Endodermal cell (in vitro differentiated cells): ENCODE results near the gene PUS3. TPM values are rescaled to one million over a fixed set of nuclear protein-coding genes. Genes with fewer than 3 reads are reported as not detected.

Experiments used
- DNase-seq: peaks from one replicate; pipeline ENCODE4 v3.0.0-alpha.2; 2017
- H3K27ac ChIP-seq: 2 replicates; pipeline ENCODE4 v1.5.1; 2013; ENCODE audit warnings: mild to moderate bottlenecking, low read depth, low read length, moderate library complexity
- H3K27me3 ChIP-seq: 2 replicates; pipeline ENCODE4 v1.6.1; 2013; ENCODE audit warnings: mild to moderate bottlenecking, low read length, moderate library complexity; ENCODE audit not compliant: insufficient read depth, control insufficient read depth, poor library complexity, severe bottlenecking
- H3K36me3 ChIP-seq: 2 replicates; pipeline ENCODE4 v1.7.0; 2013; ENCODE audit warnings: mild to moderate bottlenecking, low read length, moderate library complexity; ENCODE audit not compliant: control insufficient read depth, insufficient read depth
- H3K4me1 ChIP-seq: one replicate; pipeline ENCODE4 v1.7.0; 2013; ENCODE audit warnings: low read length; ENCODE audit not compliant: control insufficient read depth, insufficient read depth
- H3K4me3 ChIP-seq: 2 replicates; pipeline ENCODE4 v1.5.1; 2013; ENCODE audit warnings: mild to moderate bottlenecking, low read length, moderate library complexity
- H3K9ac ChIP-seq: 2 replicates; pipeline ENCODE4 v1.6.1; 2013; ENCODE audit warnings: mild to moderate bottlenecking, low read length, moderate library complexity; ENCODE audit not compliant: poor library complexity, severe bottlenecking; ENCODE audit errors: extremely low read depth
- H3K9me3 ChIP-seq: 2 replicates; pipeline ENCODE4 v1.6.1; 2013; ENCODE audit warnings: mild to moderate bottlenecking, low read length, moderate library complexity; ENCODE audit not compliant: control insufficient read depth
- H3K27ac Mint-ChIP-seq: 2 replicates; pipeline ENCODE4 v1.8.0; 2020; ENCODE audit warnings: mixed read lengths
- H3K27me3 Mint-ChIP-seq: 2 replicates; pipeline ENCODE4 v1.8.0; 2021; ENCODE audit warnings: mild to moderate bottlenecking, mixed read lengths; ENCODE audit not compliant: insufficient read depth
- H3K36me3 Mint-ChIP-seq: 2 replicates; pipeline ENCODE4 v1.8.0; 2020; ENCODE audit warnings: low read depth, mixed read lengths
- H3K4me1 Mint-ChIP-seq: 2 replicates; pipeline ENCODE4 v1.8.0; 2020; ENCODE audit warnings: mixed read lengths
- H3K4me3 Mint-ChIP-seq: 2 replicates; pipeline ENCODE4 v1.8.0; 2020; ENCODE audit warnings: mild to moderate bottlenecking, moderate library complexity, mixed read lengths
- H3K9me3 Mint-ChIP-seq: 2 replicates; pipeline ENCODE4 v1.8.0; 2020; ENCODE audit warnings: mild to moderate bottlenecking, mixed read lengths
- CTCF ChIP-seq: fragments of 200-600 bp; sonication (generic); conservative IDR thresholded peaks from 2 replicates; pipeline ENCODE4 v1.5.0; 2021; ENCODE audit warnings: antibody characterized with exemption, mild to moderate bottlenecking
- WGBS, 2 experiments: methylation state at CpG; one replicate each; pipeline versions ENCODE4 v1.1.5 to v1.1.7; 2013; ENCODE audit warnings: missing lambda C conversion rate in 2 of 2, mixed read lengths in 1 of 2; ENCODE audit not compliant: insufficient coverage in 1 of 2, insufficient read length in 1 of 2; 5-methylcytosine and 5-hydroxymethylcytosine counted together
- total RNA-seq, 2 donors: library from RNA; stranded (reverse); fragmentation: NEBNext Ultra II Directional in 1 of 2; extraction: Animal tissue kit (Norgen Biotek cat#: 25700) in 1 of 2; gene quantifications; 2 replicates in 1 of 2; 3 replicates in 1 of 2; pipeline ENCODE4 v1.2.1, GENCODE V29; 2021

The PUS3 gene
- total RNA-seq, 2 donors from 2014 or later, result 12.6 to 13.7 TPM

GRCh38 chr11:125951731-125952130 is 48.7 kb upstream of the PUS3 start:
- Histone ChIP-seq H3K4me1 (no peaks in the 10 kb centered on the region), H3K4me3 (no peak overlapping the region), H3K36me3 (no peaks in the 10 kb centered on the region), H3K9me3 (no peaks in the 10 kb centered on the region), H3K27ac (no peak overlapping the region), H3K27me3 (no peaks in the 10 kb centered on the region), H3K9ac (no peak overlapping the region)
- H3K36me3 Mint-ChIP-seq, result no peaks in the 10 kb centered on the region
- H3K4me1 Mint-ChIP-seq, result peaks cover 4% of the 10 kb centered on the region
- no peaks in the 10 kb centered on the region for H3K9me3 Mint-ChIP-seq
- H3K4me3 Mint-ChIP-seq, result no peak overlapping the region
- H3K27me3 Mint-ChIP-seq, result no peaks in the 10 kb centered on the region
- H3K27ac Mint-ChIP-seq, result no peak overlapping the region
- DNase-seq, result peak; percentile 62
- 70 to 94% methylated on average over 6 to 11 of the region's 11 CpGs for WGBS, 2 experiments
- TF ChIP-seq CTCF, result no peak

- 88 to 96% methylated on average over 4 to 15 of the region's 15 CpGs for WGBS, 2 experiments
- no peaks in the 10 kb centered on the region for H3K36me3 Mint-ChIP-seq
- TF ChIP-seq CTCF, result no peak
- no peak overlapping the region for H3K27ac Mint-ChIP-seq
- no peaks in the 10 kb centered on the region for H3K27me3 ChIP-seq
- no peaks in the 10 kb centered on the region for H3K36me3 ChIP-seq
- no peaks in the 10 kb centered on the region for H3K27me3 Mint-ChIP-seq
- no peak overlapping the region for H3K27ac ChIP-seq
- no peak overlapping the region for H3K9ac ChIP-seq
- H3K4me3 Mint-ChIP-seq, result no peak overlapping the region
- no peaks in the 10 kb centered on the region for H3K9me3 Mint-ChIP-seq
- no peak overlapping the region for H3K4me3 ChIP-seq
- peaks cover 4% of the 10 kb centered on the region for H3K4me1 Mint-ChIP-seq
- no peaks in the 10 kb centered on the region for H3K4me1 ChIP-seq
- H3K9me3 ChIP-seq, result no peaks in the 10 kb centered on the region
- DNase-seq, result no peak
These were observed 48.0 kb upstream of the PUS3 start for GRCh38 chr11:125950696-125951651.

- Histone ChIP-seq H3K36me3 (no peaks in the 10 kb centered on the region), H3K4me1 (no peaks in the 10 kb centered on the region), H3K27ac (no peak overlapping the region), H3K9me3 (no peaks in the 10 kb centered on the region), H3K27me3 (no peaks in the 10 kb centered on the region), H3K9ac (no peak overlapping the region), H3K4me3 (no peak overlapping the region)
- Mint-ChIP-seq H3K36me3 (no peaks in the 10 kb centered on the region), H3K9me3 (no peaks in the 10 kb centered on the region), H3K4me1 (peaks cover 10% of the 10 kb centered on the region), H3K27me3 (no peaks in the 10 kb centered on the region), H3K4me3 (no peak overlapping the region), H3K27ac (peak overlapping the region; percentile 74)
- WGBS, 2 experiments, result 94% methylated on average over 11 of the region's 11 CpGs; no CpG with 5 or more reads in 1 of the 2 experiments
- TF ChIP-seq CTCF, result no peak
- no peak for DNase-seq
These were observed 47.1 kb upstream of the PUS3 start for GRCh38 chr11:125950178-125950490.
